Measurements from ENCODE around the gene DCAKD.

GRCh38 chr17:45051060-45051719, at the start of gene DCAKD:
- TF ChIP-seq CTCF (IDR thresholded peaks at IDR 0.05; ENCODE audit: low read depth, low read length, poor library complexity, severe bottlenecking) (no peak), EZH2phosphoT487 (IDR thresholded peaks at IDR 0.05; ENCODE audit: borderline replicate concordance, low read length) (no peak)

Measured in DOHH2 (cell line).